K562 (cell line): ENCODE measurements around the gene PSMB7.

Experiments used
- GATAD2B ChIP-seq: fragments of 450-650 bp; IDR thresholded peaks from 2 replicates; pipeline ENCODE4 v1.6.1; 2017; ENCODE audit warnings: mild to moderate bottlenecking, borderline replicate concordance
- NFIC ChIP-seq: fragments of 450-650 bp; IDR thresholded peaks from 2 replicates; pipeline ENCODE4 v1.6.1; 2017; ENCODE audit warnings: mild to moderate bottlenecking, inconsistent platforms
- NR2C1 ChIP-seq, 2 experiments: fragments of 450-650 bp; IDR thresholded peaks; 2 replicates each; pipeline ENCODE4 v1.6.1; 2017; ENCODE audit warnings: mild to moderate bottlenecking in 2 of 2, antibody characterized with exemption in 1 of 2, inconsistent platforms in 1 of 2, missing compliant biosample characterization in 1 of 2, missing genetic modification characterization in 1 of 2
- ZFP36 ChIP-seq: fragments of 150-350 bp; IDR thresholded peaks from 2 replicates; pipeline ENCODE4 v1.6.1; 2018; ENCODE audit warnings: low read length, low read depth; ENCODE audit not compliant: partially characterized antibody
- ZNF408 ChIP-seq: fragments of 250-450 bp; sonication (Bioruptor Pico); IDR thresholded peaks from 2 replicates; pipeline ENCODE4 v1.4.0; 2020; ENCODE audit warnings: low read depth, mild to moderate bottlenecking, moderate library complexity
- TF ChIP-seq, protein P1 (sequence below): IDR thresholded peaks from 3 replicates; pipeline ENCODE4 v1.6.1; 2011; ENCODE audit warnings: borderline replicate concordance, mild to moderate bottlenecking; ENCODE audit not compliant: insufficient read length, insufficient read depth

DNA sequence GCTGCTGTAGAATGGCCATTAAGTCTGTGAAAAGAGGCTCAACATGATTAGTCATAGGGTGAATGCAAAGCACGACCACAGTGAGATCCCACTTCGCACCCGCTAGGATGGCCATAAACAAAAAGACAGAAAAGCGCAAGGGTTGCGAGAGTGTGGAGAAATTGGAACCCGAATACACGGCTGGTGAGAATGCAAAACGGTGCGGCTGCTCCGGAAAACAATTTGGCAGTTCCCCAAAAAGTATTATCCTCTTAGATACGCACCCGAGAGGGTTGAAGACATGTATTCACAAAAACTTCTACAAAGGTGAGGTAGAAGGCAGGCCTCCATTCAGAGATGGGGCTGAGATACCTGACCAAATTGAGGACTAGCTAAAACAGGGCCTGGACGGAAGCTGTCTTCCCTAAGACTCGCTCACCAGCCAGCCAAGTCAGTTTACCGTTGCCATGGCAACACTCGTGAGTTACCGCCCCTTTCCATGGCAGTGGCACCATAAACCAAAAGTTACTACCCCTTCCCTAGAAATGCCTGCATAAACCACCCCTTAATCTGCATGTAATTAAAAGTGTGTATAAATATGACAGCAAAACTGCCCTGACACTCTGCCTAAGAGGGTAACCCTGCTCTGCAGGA, 726 bp upstream of the PSMB7 start:
- TF ChIP-seq NFIC (no peak), ZFP36 (no peak), NR2C1 (IDR thresholded peaks at IDR 0.05) (no peak), NR2C1 (tag; IDR thresholded peaks at IDR 0.05) (no peak), GATAD2B (no peak), ZNF408 (no peak)
- TF ChIP-seq, protein P1, sequence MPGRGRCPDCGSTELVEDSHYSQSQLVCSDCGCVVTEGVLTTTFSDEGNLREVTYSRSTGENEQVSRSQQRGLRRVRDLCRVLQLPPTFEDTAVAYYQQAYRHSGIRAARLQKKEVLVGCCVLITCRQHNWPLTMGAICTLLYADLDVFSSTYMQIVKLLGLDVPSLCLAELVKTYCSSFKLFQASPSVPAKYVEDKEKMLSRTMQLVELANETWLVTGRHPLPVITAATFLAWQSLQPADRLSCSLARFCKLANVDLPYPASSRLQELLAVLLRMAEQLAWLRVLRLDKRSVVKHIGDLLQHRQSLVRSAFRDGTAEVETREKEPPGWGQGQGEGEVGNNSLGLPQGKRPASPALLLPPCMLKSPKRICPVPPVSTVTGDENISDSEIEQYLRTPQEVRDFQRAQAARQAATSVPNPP: no peak
